GM12801 (cell line): ENCODE data around the gene TMEM243.

Experiments
- TF ChIP-seq, protein P1 (sequence below): IDR thresholded peaks from one replicate; pipeline ENCODE4 v1.5.1; 2011; ENCODE audit warnings: control low read depth; ENCODE audit not compliant: insufficient read length; ENCODE audit errors: extremely low read depth

TMEM243 gene

GRCh38 chr7:87206361-87206760 lies 13.2 kb downstream of the TMEM243 start:
- TF ChIP-seq, protein P1, sequence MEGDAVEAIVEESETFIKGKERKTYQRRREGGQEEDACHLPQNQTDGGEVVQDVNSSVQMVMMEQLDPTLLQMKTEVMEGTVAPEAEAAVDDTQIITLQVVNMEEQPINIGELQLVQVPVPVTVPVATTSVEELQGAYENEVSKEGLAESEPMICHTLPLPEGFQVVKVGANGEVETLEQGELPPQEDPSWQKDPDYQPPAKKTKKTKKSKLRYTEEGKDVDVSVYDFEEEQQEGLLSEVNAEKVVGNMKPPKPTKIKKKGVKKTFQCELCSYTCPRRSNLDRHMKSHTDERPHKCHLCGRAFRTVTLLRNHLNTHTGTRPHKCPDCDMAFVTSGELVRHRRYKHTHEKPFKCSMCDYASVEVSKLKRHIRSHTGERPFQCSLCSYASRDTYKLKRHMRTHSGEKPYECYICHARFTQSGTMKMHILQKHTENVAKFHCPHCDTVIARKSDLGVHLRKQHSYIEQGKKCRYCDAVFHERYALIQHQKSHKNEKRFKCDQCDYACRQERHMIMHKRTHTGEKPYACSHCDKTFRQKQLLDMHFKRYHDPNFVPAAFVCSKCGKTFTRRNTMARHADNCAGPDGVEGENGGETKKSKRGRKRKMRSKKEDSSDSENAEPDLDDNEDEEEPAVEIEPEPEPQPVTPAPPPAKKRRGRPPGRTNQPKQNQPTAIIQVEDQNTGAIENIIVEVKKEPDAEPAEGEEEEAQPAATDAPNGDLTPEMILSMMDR: no peak

DNA sequence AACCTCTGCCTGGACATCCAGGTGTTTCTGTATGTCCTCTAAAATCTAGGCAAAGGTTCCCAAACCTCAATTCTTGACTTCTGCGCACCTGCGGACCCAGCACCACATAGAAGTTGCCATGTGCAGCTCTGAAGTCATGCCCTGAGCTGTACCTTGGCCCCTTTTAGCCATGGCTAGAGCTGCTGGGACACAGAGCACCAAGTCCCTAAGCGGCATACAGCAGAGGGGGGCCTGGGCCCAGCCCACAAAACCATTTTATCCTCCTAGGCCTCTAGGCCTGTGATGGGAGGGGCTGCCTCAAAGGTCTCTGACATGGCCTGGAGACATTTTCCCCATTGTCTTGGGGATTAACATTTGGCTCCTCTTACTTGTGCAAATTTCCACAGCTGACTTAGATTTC lies 14.6 kb downstream of the TMEM243 start:
- TF ChIP-seq, protein P1: no peak

- TF ChIP-seq, protein P1: no peak
Measured at GRCh38 chr7:87202705-87203104, 16.8 kb downstream of the TMEM243 start.

GRCh38 chr7:87202208-87202607 lies 17.3 kb downstream of the TMEM243 start:
- TF ChIP-seq, protein P1: no peak

- TF ChIP-seq, protein P1: no peak
Measured at GRCh38 chr7:87199700-87200450, 19.7 kb downstream of the TMEM243 start.

- TF ChIP-seq, protein P1: no peak
Measured at GRCh38 chr7:87199241-87199640, 20.3 kb downstream of the TMEM243 start.

GRCh38 chr7:87193912-87194311 lies 25.6 kb downstream of the TMEM243 start:
- TF ChIP-seq, protein P1: no peak
